Neural cell (in vitro differentiated cells): ENCODE data around the gene ZDHHC20.

Experiments used
- CTCF ChIP-seq: fragments of 450-650 bp; IDR thresholded peaks from 2 replicates; pipeline ENCODE4 v1.5.1; 2014; ENCODE audit warnings: antibody characterized with exemption, mild to moderate bottlenecking, moderate library complexity; ENCODE audit not compliant: poor library complexity, severe bottlenecking
- EP300 ChIP-seq: fragments of 450-650 bp; conservative IDR thresholded peaks from 2 replicates; pipeline ENCODE4 v1.6.1; 2014; ENCODE audit warnings: antibody characterized with exemption, mild to moderate bottlenecking, moderate library complexity; ENCODE audit not compliant: poor library complexity, severe bottlenecking
- EZH2 ChIP-seq: fragments of 200-600, 300-800 bp; shearing (Covaris generic), sonication (generic); IDR thresholded peaks from 2 replicates; pipeline ENCODE4 v1.6.1; 2014; ENCODE audit warnings: antibody characterized with exemption, low read length, borderline replicate concordance, mild to moderate bottlenecking; ENCODE audit not compliant: insufficient read depth, poor library complexity, severe bottlenecking
- POLR2AphosphoS5 ChIP-seq: IDR thresholded peaks from 2 replicates; pipeline ENCODE4 v1.6.1; 2012
- REST ChIP-seq: IDR thresholded peaks from 2 replicates; pipeline ENCODE4 v1.6.1; 2012; ENCODE audit warnings: borderline replicate concordance
- SMC3 ChIP-seq: fragments of 450-650 bp; conservative IDR thresholded peaks from 2 replicates; pipeline ENCODE4 v1.6.1; 2014; ENCODE audit warnings: antibody characterized with exemption, mild to moderate bottlenecking, moderate library complexity; ENCODE audit not compliant: poor library complexity
- TAF1 ChIP-seq: IDR thresholded peaks from 2 replicates; pipeline ENCODE4 v1.6.1; 2012; ENCODE audit warnings: low read depth

- no peak for TF ChIP-seq CTCF
- no peak for TF ChIP-seq EZH2
- no peak for TF ChIP-seq TAF1
- no peak for TF ChIP-seq REST
- TF ChIP-seq EP300, result no peak
- TF ChIP-seq POLR2AphosphoS5, result no peak
- TF ChIP-seq SMC3, result no peak
Measured at GRCh38 chr13:21324803-21325202, 134.3 kb downstream of the ZDHHC20 start.
